ENCODE data around the gene GP5.

Gene GP5

DNA sequence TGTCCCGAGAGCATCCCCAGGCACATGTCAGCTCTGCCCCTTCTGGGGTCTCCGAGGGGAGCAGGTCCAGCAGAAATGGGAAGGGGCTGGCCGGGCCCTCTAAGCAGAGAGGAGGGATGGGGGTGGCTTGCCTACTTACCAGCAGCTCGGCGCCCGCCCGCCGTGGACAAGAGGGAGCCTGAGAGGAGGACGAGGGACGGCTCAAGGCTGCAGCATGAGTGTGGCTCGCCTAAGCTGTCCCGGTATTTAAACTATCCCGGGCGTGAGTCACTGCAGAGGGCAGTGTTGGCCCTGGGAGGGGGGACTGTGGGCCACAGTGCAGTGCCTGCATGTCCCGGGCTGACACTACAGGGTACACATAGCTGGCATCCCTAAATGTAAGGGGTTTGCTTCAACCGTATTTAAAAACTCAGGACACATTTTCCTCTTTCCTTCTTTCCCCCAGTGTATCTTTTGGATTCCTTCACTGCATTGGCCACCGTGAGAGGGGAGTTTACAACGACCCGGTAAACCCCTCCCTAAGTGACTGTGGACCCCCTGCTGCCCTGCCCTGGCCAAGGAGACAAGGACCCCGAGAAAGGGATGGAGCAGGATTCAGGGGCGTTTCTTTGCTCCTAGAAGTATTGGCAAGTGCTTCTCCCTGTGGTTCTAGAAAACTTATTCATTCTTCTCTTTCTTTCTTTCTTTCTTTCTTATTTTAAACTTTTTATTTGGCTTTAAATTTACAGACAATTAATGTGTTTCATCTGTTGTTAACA lies 29.4 kb downstream of the GP5 start, which contains the start of gene LRRC15:
Gene LRRC15, minus strand, starts transcription at position 222 of the 758 bp plus-strand sequence. CDS start 8,700 bp downstream, outside the sequence.
- no peak for DNase-seq (ENCODE audit: extremely low read depth, insufficient read length)
- TF ChIP-seq CTCF (IDR thresholded peaks at IDR 0.05; ENCODE audit: insufficient read depth, low read length, poor library complexity, severe bottlenecking), result no peak
- Histone ChIP-seq H3K36me3 (ENCODE audit: control insufficient read depth, insufficient read depth, low read length) (no peaks in the 10 kb centered on the region), H3K4me3 (replicated peaks; ENCODE audit: low read depth, low read length) (no peak within 1 kb of the TSS), H3K27me3 (replicated peaks; ENCODE audit: control insufficient read depth, insufficient read depth, low read length) (no peaks in the 10 kb centered on the region; the same call in 1 of the 2 replicates)

- H3K4me3 ChIP-seq (replicated peaks; ENCODE audit: low read depth, low read length), result no peak overlapping the region
- DNase-seq (ENCODE audit: extremely low read depth, insufficient read length), result no peak
- TF ChIP-seq CTCF (IDR thresholded peaks at IDR 0.05; ENCODE audit: insufficient read depth, low read length, poor library complexity, severe bottlenecking), result no peak
- H3K36me3 ChIP-seq (ENCODE audit: control insufficient read depth, insufficient read depth, low read length), result no peaks in the 10 kb centered on the region
- no peaks in the 10 kb centered on the region; the same call in 1 of the 2 replicates for H3K27me3 ChIP-seq (replicated peaks; ENCODE audit: control insufficient read depth, insufficient read depth, low read length)
Measured at GRCh38 chr3:194368918-194369317, 30.1 kb downstream of the GP5 start.

DNA sequence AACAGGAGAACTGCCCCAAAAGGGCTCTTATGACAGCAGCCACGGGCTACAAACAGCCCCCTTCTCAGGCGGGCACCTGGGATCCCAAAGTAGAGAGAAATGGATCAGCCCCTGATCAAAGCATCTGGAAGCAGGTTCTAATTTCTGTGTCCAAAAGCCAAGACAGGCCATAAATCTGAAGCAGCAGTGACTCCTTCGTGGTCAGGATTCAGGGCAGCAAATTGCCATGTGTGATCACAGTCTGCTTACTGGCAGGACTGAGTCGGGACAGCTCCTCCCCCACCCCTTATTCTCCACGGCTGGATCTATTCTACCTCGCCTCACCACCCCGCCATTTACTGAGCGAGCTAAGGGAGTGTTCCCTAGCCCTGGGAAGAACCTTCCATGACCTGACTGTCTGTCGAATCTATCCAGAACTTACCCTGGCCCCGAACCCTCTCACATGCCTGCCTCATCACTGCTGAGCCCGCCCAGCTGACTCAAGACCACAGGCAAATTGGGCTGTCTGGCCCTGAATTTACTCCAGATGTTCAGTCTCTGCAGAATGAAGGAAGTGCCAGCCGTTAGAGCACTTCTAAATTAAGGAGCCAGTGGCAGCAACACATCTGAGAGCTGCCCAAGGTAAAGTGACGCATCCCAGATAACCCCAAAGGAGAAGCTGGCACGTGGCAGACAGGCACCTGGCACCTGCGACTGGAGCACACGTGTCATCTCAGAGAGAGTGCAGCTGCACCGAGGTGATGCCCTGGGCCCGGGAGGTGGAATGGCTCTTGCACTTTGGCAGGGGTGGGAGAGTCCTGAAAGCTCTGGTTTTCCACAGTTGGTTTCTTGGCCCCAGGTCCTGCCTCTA lies 30.8 kb downstream of the GP5 start:
- no peak for DNase-seq (ENCODE audit: extremely low read depth, insufficient read length)
- no peak overlapping the region for H3K4me3 ChIP-seq (replicated peaks; ENCODE audit: low read depth, low read length)
- H3K27me3 ChIP-seq (replicated peaks; ENCODE audit: control insufficient read depth, insufficient read depth, low read length), result no peaks in the 10 kb centered on the region; the same call in 1 of the 2 replicates
- H3K36me3 ChIP-seq (ENCODE audit: control insufficient read depth, insufficient read depth, low read length), result no peaks in the 10 kb centered on the region
- no peak for TF ChIP-seq CTCF (IDR thresholded peaks at IDR 0.05; ENCODE audit: insufficient read depth, low read length, poor library complexity, severe bottlenecking)

GRCh38 chr3:194365978-194366490 lies 33.0 kb downstream of the GP5 start:
- Histone ChIP-seq H3K36me3 (ENCODE audit: control insufficient read depth, insufficient read depth, low read length) (no peaks in the 10 kb centered on the region), H3K27me3 (replicated peaks; ENCODE audit: control insufficient read depth, insufficient read depth, low read length) (no peaks in the 10 kb centered on the region; the same call in 1 of the 2 replicates), H3K4me3 (replicated peaks; ENCODE audit: low read depth, low read length) (no peak overlapping the region)
- no peak for TF ChIP-seq CTCF (IDR thresholded peaks at IDR 0.05; ENCODE audit: insufficient read depth, low read length, poor library complexity, severe bottlenecking)
- no peak for DNase-seq (ENCODE audit: extremely low read depth, insufficient read length)

- no peak for TF ChIP-seq CTCF (IDR thresholded peaks at IDR 0.05; ENCODE audit: insufficient read depth, low read length, poor library complexity, severe bottlenecking)
- DNase-seq (ENCODE audit: extremely low read depth, insufficient read length), result no peak
- no peaks in the 10 kb centered on the region; the same call in 1 of the 2 replicates for H3K27me3 ChIP-seq (replicated peaks; ENCODE audit: control insufficient read depth, insufficient read depth, low read length)
- H3K4me3 ChIP-seq (replicated peaks; ENCODE audit: low read depth, low read length), result no peak overlapping the region
- no peaks in the 10 kb centered on the region for H3K36me3 ChIP-seq (ENCODE audit: control insufficient read depth, insufficient read depth, low read length)
Measured at GRCh38 chr3:194365526-194365925, 33.5 kb downstream of the GP5 start.
